GM18502 (cell line): Measurements from ENCODE around the gene PDE8B.

Source experiments
- ATAC-seq: cut with Tn5 transposase; IDR thresholded peaks from one replicate; pipeline ENCODE4 v1.9.1; 2021; ENCODE audit warnings: mild to moderate bottlenecking; ENCODE audit not compliant: unreplicated experiment, poor library complexity

Gene PDE8B

GRCh38 chr5:77225531-77225930, 15.1 kb downstream of the PDE8B start:
- no peak for ATAC-seq

GRCh38 chr5:77229887-77230286, 19.4 kb downstream of the PDE8B start:
- no peak for ATAC-seq

- ATAC-seq = no peak
These were observed 20.4 kb downstream of the PDE8B start for GRCh38 chr5:77230727-77231470.

GRCh38 chr5:77231471-77232138, 21.1 kb downstream of the PDE8B start:
- no peak for ATAC-seq

GRCh38 chr5:77232574-77233358, 22.3 kb downstream of the PDE8B start:
- ATAC-seq = no peak

GRCh38 chr5:77235846-77236721, 25.6 kb downstream of the PDE8B start:
- no peak for ATAC-seq

GRCh38 chr5:77239126-77239741, 28.8 kb downstream of the PDE8B start:
- no peak for ATAC-seq

- ATAC-seq = no peak
These were observed 31.0 kb downstream of the PDE8B start for GRCh38 chr5:77241444-77241843.

- no peak for ATAC-seq
These were observed 39.0 kb downstream of the PDE8B start for GRCh38 chr5:77249475-77249874.

GRCh38 chr5:77250021-77250420, 39.5 kb downstream of the PDE8B start:
- no peak for ATAC-seq

- ATAC-seq = no peak
These were observed 41.4 kb downstream of the PDE8B start for GRCh38 chr5:77251921-77252320.

GRCh38 chr5:77255617-77256016, 45.1 kb downstream of the PDE8B start:
- no peak for ATAC-seq

GRCh38 chr5:77256406-77256805, 45.9 kb downstream of the PDE8B start:
- ATAC-seq = no peak

GRCh38 chr5:77258652-77259051, 48.2 kb downstream of the PDE8B start:
- no peak for ATAC-seq

- peak; percentile 49 for ATAC-seq
These were observed 49.0 kb downstream of the PDE8B start for GRCh38 chr5:77259476-77259875.

GRCh38 chr5:77262697-77263096, 52.2 kb downstream of the PDE8B start:
- ATAC-seq = no peak

- ATAC-seq = no peak
These were observed 55.8 kb downstream of the PDE8B start for GRCh38 chr5:77266291-77266690.

- ATAC-seq = no peak
These were observed 57.0 kb downstream of the PDE8B start for GRCh38 chr5:77267496-77267895.

GRCh38 chr5:77272206-77272605, 61.7 kb downstream of the PDE8B start:
- no peak for ATAC-seq

- no peak for ATAC-seq
These were observed 67.3 kb downstream of the PDE8B start for GRCh38 chr5:77277759-77278158.
